Measurements from ENCODE around the gene ZNF511. TPM values are rescaled to one million over a fixed set of nuclear protein-coding genes. Genes with fewer than 3 reads are reported as not detected.
"Not testable (repeated sequence)": the region's sequence is repeated elsewhere in the genome, so short reads cannot be mapped to it uniquely, and the experiment has no call there.

Gene ZNF511, protein sequence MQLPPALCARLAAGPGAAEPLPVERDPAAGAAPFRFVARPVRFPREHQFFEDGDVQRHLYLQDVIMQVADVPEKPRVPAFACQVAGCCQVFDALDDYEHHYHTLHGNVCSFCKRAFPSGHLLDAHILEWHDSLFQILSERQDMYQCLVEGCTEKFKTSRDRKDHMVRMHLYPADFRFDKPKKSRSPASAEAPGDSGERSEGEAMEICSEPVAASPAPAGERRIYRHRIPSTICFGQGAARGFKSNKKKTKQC
- total RNA-seq: 10 to 100 TPM; 48.7 to 51.5 TPM

DNA sequence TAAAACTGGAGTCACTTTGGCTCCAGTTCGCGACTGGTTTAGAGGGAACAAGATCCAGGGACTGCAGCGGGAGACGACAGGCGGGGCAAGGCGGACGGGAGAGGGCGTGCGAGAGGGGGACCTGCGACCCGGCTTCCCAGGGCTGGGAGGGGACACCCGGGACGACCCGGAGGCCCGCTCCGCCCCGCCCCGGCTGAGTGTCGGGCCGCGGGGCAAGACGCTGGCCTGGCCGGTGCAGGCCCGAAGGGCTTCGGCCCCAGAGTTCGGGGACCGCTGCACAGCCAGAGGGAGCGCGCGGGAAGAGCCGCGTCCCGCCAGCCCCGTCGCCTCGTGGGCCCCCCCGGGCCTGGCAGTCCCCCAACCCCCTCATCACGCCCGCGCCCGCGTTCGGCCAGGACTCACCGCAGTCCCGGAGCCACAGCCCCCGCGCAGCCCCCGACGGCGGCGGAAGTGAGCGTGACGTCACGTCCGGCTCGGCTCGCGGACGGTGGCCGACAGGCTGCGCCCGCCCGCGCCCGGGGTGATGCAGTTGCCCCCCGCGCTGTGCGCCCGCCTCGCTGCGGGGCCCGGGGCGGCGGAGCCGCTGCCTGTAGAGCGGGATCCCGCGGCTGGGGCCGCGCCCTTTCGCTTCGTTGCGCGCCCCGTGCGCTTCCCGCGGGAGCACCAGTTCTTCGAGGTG is at the start of gene ZNF511, which contains the start of gene TUBGCP2:
TSS of gene ZNF511 (plus strand) at position 494 of the 679 bp plus-strand sequence. CDS start at position 524, 30 bp downstream.
TSS of gene TUBGCP2 (minus strand) at position 452 of the 679 bp plus-strand sequence. CDS start 5,931 bp downstream, outside the sequence.
- Mint-ChIP-seq H3K9me3 (no peaks in the 10 kb centered on the region), H3K27me3 (no peaks in the 10 kb centered on the region), H3K4me3 (peak within 1 kb of the TSS; percentile 97), H3K4me1 (ENCODE audit: low read depth) (peaks cover 30% of the 10 kb centered on the region), H3K36me3 (peaks cover 14% of the 10 kb centered on the region), H3K27ac (peak within 1 kb of the TSS; percentile 97)
- POLR2A ChIA-PET: interaction anchor here (0.9 to 1.7 kb wide), 4 partner anchors 30 to 167 kb away, joined by 3 to 7 read pairs (median 6); no protein-coding TSS in a partner anchor
- DNase-seq: peak; percentile 91
- intact Hi-C loops (cut with micrococcal nuclease): loop anchor here (1.0 to 5.0 kb wide), 7 partner anchors 33 to 976 kb away; partner anchors contain the start of genes FUOM, LRRC27 and PAOX
- CTCF ChIA-PET: interaction anchor here (0.6 to 2.2 kb wide), 19 partner anchors 13 to 308 kb away, joined by 3 to 18 read pairs (median 5); partner anchors contain the start of gene ADAM8

DNA sequence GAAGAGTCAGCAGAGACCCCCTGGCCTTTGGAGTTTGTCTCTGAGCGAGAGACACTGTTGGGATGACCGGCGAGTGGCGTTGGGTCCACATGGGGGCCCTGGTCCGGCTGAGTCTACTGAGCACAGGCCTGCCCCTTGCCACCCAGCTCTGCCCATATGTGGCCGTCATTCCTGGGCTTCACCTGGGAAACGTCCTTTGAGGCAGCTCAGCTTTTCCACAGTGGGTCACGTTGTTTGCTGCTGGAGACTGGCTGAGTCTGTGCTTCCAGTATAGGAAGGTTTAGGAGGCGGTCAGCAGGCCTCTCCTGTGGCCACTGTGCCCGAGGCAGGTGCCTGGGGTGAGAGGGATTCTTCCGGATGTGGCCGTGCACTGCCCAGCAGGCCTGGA is 49.1 kb upstream of the ZNF511 start:
- Mint-ChIP-seq H3K36me3 (peaks cover 10% of the 10 kb centered on the region), H3K27me3 (peaks cover 2% of the 10 kb centered on the region), H3K9me3 (no peaks in the 10 kb centered on the region), H3K4me1 (ENCODE audit: low read depth) (peaks cover 64% of the 10 kb centered on the region), H3K27ac (peak overlapping the region; percentile 89), H3K4me3 (peak overlapping the region; percentile 65)
- ChIA-PET POLR2A (interaction anchor here (0.7 to 3.0 kb wide), 5 partner anchors 12 to 131 kb away, joined by 3 to 61 read pairs (median 4); partner anchors contain the start of gene ADAM8), CTCF (interaction anchor here (1.2 to 3.5 kb wide), 5 partner anchors 16 to 116 kb away, joined by 5 to 28 read pairs (median 11); partner anchors contain the start of gene ADAM8)
- no peak for DNase-seq
- intact Hi-C loops (cut with micrococcal nuclease): loop anchor here (1.0 to 5.0 kb wide), 2 partner anchors 16 to 297 kb away; no protein-coding TSS in a partner anchor

DNA sequence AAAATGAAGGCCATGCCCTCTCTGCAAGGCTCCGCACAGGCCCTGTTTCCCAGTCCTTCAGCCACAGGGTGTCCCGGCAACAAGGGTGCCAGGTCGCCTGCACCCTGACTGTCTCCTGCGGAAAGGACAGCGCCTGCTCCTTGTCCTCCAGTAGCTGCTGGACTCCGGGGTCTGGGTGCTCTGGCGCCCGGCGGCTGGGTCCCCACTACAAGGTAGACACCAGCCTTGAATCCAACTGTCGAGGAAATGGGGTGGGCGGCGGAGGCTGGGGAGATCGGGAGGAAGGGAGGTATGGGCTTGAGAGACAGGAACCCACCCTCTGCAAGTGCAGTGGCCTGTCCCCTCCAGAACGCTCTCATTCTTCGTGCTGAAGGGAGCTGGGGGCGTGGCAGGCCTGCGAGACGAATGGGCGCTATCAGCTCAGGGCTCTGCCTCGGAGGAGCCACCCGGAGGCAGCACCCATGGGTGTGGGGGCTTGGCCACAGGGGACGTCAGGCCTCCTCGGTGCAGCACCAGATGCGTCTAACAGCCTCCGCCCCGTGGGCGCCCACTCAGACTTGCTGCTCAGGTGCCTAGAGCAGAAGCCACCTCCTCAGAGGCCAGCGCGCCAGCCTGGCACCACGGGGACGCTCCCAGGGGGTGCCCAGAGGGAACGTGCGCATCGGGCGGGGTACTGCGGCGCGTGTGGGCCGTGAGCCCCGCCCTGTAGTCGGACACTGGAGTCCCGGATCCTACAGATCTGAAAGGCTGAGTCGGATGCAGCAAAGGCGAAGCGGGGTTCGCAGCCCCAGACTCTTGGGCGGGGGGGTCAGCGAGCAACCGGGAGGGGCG is 47.6 kb upstream of the ZNF511 start:
- ChIA-PET POLR2A (interaction anchor here (3.4 kb wide), 1 partner anchor 14 kb away, joined by 30 read pairs; the partner anchor contains the start of gene ADAM8), CTCF (interaction anchor here (0.6 to 1.1 kb wide), 3 partner anchors 15 to 46 kb away, joined by 3 to 8 read pairs (median 4); no protein-coding TSS in a partner anchor)
- DNase-seq: peak; percentile 84
- H3K36me3 Mint-ChIP-seq: peaks cover 16% of the 10 kb centered on the region
- peaks cover 76% of the 10 kb centered on the region for H3K4me1 Mint-ChIP-seq (ENCODE audit: low read depth)
- H3K9me3 Mint-ChIP-seq: no peaks in the 10 kb centered on the region
- intact Hi-C loops (cut with micrococcal nuclease): loop anchor here (1.0 to 5.0 kb wide), 3 partner anchors 48 to 131 kb away; partner anchors contain the start of genes ECHS1 and MTG1
- peaks cover 2% of the 10 kb centered on the region for H3K27me3 Mint-ChIP-seq
- peak overlapping the region; percentile 79 for H3K4me3 Mint-ChIP-seq
- peak overlapping the region; percentile 90 for H3K27ac Mint-ChIP-seq

DNA sequence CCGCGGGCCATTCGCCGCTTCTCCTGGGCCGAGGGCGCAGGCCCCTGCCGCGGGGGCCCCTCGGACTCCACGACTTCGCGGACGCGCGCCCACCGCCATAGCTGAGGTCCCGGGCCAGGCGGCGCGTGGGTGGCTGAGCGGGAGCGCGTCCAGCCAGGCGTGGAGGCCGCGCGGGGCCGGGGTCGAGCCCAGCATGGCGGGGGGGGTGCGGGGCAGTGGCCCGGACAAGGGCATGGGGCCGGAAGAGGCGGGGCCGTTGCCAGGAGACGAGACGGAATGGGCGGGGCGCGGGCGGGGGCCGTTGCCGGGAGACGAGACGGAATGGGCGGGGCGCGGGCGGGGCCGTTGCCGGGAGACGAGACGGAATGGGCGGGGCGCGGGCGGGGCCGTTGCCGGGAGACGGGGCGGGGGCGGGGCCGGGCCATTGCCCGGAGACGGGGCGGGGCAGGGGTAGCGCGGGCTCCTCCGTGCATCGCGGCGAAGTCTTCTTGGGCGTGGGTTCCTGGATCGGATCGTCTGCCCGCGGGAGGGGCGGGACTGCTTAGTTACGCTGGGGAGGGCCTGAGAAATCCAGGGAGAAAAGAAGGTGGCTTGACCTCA is 46.9 kb upstream of the ZNF511 start:
- Mint-ChIP-seq H3K36me3 (peaks cover 17% of the 10 kb centered on the region), H3K27me3 (peaks cover 2% of the 10 kb centered on the region), H3K4me3 (peak overlapping the region; percentile 79), H3K27ac (peak overlapping the region; percentile 90), H3K9me3 (no peaks in the 10 kb centered on the region), H3K4me1 (ENCODE audit: low read depth) (peaks cover 76% of the 10 kb centered on the region)
- CTCF ChIA-PET: interaction anchor here (0.6 to 2.8 kb wide), 5 partner anchors 13 to 46 kb away, joined by 3 to 15 read pairs (median 8); no protein-coding TSS in a partner anchor
- peak; percentile 92 for DNase-seq
- intact Hi-C loops (cut with micrococcal nuclease): loop anchor here (1.0 to 5.0 kb wide), 3 partner anchors 47 to 130 kb away; partner anchors contain the start of genes ECHS1 and MTG1
- POLR2A ChIA-PET: interaction anchor here (2.1 to 3.4 kb wide), 2 partner anchors 14 to 36 kb away, joined by 4 to 30 read pairs; partner anchors contain the start of gene ADAM8

DNA sequence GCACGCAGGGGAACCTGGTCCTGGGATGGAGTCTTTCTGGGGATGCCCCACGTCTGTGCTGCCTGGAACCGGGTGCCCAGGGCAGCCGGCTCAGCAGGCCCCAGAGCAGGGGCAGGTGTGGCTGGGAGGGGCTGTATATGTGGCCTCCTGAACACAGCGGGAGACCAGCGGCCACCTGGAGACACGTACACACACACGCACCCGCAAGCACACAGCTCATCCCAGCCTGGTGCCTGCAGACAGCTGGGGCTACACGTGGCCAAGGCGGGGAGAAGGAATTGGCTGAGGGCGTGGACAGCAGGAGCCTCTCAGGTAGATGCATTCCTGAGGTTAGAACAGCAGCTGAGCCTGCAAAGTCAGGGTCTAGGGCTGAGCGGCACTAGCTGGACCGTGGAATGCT is 46.0 kb upstream of the ZNF511 start:
- POLR2A ChIA-PET: interaction anchor here (2.1 to 3.4 kb wide), 4 partner anchors 9 to 45 kb away, joined by 4 to 30 read pairs (median 6); partner anchors contain the start of gene ADAM8
- H3K36me3 Mint-ChIP-seq: peaks cover 17% of the 10 kb centered on the region
- H3K9me3 Mint-ChIP-seq: no peaks in the 10 kb centered on the region
- peaks cover 2% of the 10 kb centered on the region for H3K27me3 Mint-ChIP-seq
- no peak for DNase-seq
- H3K4me3 Mint-ChIP-seq: no peak overlapping the region
- no peak overlapping the region for H3K27ac Mint-ChIP-seq
- CTCF ChIA-PET: interaction anchor here (1.1 to 2.8 kb wide), 3 partner anchors 12 to 67 kb away, joined by 3 to 15 read pairs (median 10); no protein-coding TSS in a partner anchor
- intact Hi-C loops (cut with micrococcal nuclease): loop anchor here (5.0 kb wide), 2 partner anchors 110 to 130 kb away; partner anchors contain the start of genes ECHS1 and MTG1
- peaks cover 69% of the 10 kb centered on the region for H3K4me1 Mint-ChIP-seq (ENCODE audit: low read depth)

DNA sequence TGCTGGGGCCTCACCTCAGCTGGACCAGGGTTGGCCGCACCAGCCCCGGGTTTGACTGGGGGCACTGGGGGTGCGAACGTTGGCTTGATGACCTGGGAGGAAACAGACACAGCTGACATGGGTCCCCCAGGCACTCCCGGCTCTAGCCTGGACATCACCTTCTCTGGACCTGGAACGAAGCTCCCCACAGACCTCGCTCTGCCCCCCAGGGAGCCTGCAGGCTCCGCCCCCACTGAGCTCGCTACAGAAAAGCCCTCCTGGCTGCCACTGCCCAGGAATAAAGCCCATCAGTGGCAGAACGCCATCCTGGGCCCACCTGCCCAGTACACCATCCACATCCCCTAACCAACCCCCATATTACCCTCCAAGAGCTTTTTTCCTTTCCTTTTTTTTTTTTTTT is 45.0 kb upstream of the ZNF511 start:
- DNase-seq: no peak
- Mint-ChIP-seq H3K27me3 (peaks cover 2% of the 10 kb centered on the region), H3K36me3 (peaks cover 17% of the 10 kb centered on the region), H3K27ac (no peak overlapping the region), H3K4me3 (no peak overlapping the region), H3K9me3 (no peaks in the 10 kb centered on the region), H3K4me1 (ENCODE audit: low read depth) (peaks cover 61% of the 10 kb centered on the region)
- ChIA-PET POLR2A (interaction anchor here (1.2 to 2.4 kb wide), 5 partner anchors 8 to 44 kb away, joined by 4 to 11 read pairs (median 6); partner anchors contain the start of gene ADAM8), CTCF (interaction anchor here (0.9 to 2.8 kb wide), 3 partner anchors 11 to 120 kb away, joined by 3 to 15 read pairs (median 10); no protein-coding TSS in a partner anchor)
- intact Hi-C loops (cut with micrococcal nuclease): loop anchor here (5.0 kb wide), 2 partner anchors 109 to 129 kb away; partner anchors contain the start of genes ECHS1 and MTG1

DNA sequence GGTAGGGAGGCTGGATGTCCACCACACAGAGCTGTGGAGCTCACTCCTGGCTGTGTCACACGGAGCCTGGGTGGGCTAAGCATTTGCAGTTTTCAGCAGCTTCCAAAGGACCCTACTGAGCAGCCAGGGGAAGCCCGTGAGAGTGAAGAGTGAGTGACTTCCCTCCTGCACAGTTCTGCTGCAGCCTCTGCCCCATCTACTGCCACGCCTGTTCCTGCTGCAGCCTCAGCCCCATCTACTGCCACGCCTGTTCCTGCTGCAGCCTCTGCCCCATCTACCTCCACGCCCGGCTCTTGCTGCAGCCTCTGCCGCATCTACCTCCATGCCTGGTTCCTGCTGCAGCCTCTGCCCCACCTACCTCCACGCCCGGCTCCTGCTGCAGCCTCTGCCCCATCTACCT is 44.3 kb upstream of the ZNF511 start:
- Mint-ChIP-seq H3K4me1 (ENCODE audit: low read depth) (peaks cover 54% of the 10 kb centered on the region), H3K9me3 (no peaks in the 10 kb centered on the region), H3K36me3 (peaks cover 14% of the 10 kb centered on the region), H3K27ac (no peak overlapping the region), H3K27me3 (no peaks in the 10 kb centered on the region), H3K4me3 (no peak overlapping the region)
- CTCF ChIA-PET: interaction anchor here (0.9 to 2.8 kb wide), 3 partner anchors 10 to 121 kb away, joined by 3 to 15 read pairs (median 10); no protein-coding TSS in a partner anchor
- POLR2A ChIA-PET: interaction anchor here (1.2 to 2.4 kb wide), 3 partner anchors 11 to 43 kb away, joined by 4 to 11 read pairs (median 6); partner anchors contain the start of gene ADAM8
- intact Hi-C loops (cut with micrococcal nuclease): loop anchor here (5.0 kb wide), 2 partner anchors 108 to 128 kb away; partner anchors contain the start of genes ECHS1 and MTG1
- peak; percentile 48 for DNase-seq

DNA sequence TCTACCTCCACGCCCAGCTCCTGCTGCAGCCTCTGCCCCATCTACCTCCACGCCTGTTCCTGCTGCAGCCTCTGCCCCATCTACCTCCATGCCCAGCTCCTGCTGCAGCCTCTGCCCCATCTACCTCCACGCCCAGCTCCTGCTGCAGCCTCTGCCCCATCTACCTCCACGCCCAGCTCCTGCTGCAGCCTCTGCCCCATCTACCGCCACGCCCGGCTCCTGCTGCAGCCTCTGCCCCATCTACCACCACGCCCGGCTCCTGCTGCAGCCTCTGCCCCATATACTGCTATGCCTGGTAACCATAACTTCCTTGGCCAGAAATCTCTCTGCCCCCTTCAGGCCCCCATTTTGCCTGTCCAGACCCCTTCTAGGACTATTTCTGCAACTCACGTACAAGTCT is 43.7 kb upstream of the ZNF511 start:
- DNase-seq; H3K9me3 Mint-ChIP-seq; H3K27me3 Mint-ChIP-seq; H3K27ac Mint-ChIP-seq; H3K4me3 Mint-ChIP-seq; intact Hi-C loops (cut with micrococcal nuclease); CTCF ChIA-PET: not testable (repeated sequence)
- peaks cover 49% of the 10 kb centered on the region for H3K4me1 Mint-ChIP-seq (ENCODE audit: low read depth)
- H3K36me3 Mint-ChIP-seq: peaks cover 14% of the 10 kb centered on the region
- POLR2A ChIA-PET: interaction anchor here (1.7 to 2.2 kb wide), 2 partner anchors 10 to 11 kb away, joined by 11 to 12 read pairs; partner anchors contain the start of gene ADAM8

DNA sequence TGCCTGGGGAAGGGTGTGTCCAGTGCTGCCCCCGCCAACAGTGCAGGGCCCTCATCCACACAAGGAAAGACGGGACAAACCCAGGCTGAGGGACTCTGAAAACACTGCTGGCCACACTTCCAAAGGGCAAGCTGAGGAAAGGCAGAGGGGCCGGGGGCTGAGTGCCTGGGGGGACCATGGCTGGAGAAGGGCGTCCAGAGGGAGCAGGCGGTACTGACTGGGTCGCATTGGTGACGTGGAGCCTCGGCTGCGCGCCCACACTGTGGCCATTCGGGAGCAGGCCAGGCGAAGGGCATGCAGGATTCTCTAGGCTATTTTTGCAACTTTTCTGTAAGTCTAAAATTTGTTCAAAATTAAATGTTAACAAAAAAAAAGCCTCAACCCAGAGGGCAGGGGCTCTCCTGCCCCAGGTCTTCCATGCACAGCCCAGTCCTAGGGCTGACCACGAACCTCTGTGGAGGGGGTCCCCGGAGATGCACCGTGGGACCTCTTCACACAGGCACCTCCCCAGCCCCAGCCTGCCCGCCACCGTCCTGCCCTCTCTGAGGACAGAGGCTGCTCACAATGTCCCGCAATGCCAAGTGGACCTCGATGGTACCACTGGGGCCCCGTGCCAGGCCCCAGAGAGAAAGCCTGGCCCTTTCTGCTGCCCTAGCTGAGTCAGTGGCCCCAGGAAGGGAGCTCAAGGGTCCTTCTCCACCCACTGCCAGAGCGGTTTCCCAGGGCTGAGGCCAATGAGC is 42.5 kb upstream of the ZNF511 start:
- Mint-ChIP-seq H3K4me1 (ENCODE audit: low read depth) (peaks cover 37% of the 10 kb centered on the region), H3K27ac (no peak overlapping the region), H3K36me3 (peaks cover 19% of the 10 kb centered on the region), H3K9me3 (no peaks in the 10 kb centered on the region), H3K4me3 (no peak overlapping the region), H3K27me3 (no peaks in the 10 kb centered on the region)
- no peak for DNase-seq
- intact Hi-C loops (cut with micrococcal nuclease): no loop called here
- POLR2A ChIA-PET: interaction anchor here (2.2 kb wide), 1 partner anchor 9 kb away, joined by 12 read pairs; no protein-coding TSS in a partner anchor
- CTCF ChIA-PET: interaction anchor here (1.1 kb wide), 1 partner anchor 10 kb away, joined by 4 read pairs; no protein-coding TSS in a partner anchor
